HG03457 (cell line): ENCODE data around the gene NELL2.
"Not testable (repeated sequence)": the region's sequence is repeated elsewhere in the genome, so short reads cannot be mapped to it uniquely, and the experiment has no call there.

Source experiments
- ATAC-seq: cut with Tn5 transposase; IDR thresholded peaks from one replicate; pipeline ENCODE4 v1.9.1; 2021; ENCODE audit warnings: moderate number of reproducible peaks; ENCODE audit not compliant: unreplicated experiment

Gene NELL2

DNA sequence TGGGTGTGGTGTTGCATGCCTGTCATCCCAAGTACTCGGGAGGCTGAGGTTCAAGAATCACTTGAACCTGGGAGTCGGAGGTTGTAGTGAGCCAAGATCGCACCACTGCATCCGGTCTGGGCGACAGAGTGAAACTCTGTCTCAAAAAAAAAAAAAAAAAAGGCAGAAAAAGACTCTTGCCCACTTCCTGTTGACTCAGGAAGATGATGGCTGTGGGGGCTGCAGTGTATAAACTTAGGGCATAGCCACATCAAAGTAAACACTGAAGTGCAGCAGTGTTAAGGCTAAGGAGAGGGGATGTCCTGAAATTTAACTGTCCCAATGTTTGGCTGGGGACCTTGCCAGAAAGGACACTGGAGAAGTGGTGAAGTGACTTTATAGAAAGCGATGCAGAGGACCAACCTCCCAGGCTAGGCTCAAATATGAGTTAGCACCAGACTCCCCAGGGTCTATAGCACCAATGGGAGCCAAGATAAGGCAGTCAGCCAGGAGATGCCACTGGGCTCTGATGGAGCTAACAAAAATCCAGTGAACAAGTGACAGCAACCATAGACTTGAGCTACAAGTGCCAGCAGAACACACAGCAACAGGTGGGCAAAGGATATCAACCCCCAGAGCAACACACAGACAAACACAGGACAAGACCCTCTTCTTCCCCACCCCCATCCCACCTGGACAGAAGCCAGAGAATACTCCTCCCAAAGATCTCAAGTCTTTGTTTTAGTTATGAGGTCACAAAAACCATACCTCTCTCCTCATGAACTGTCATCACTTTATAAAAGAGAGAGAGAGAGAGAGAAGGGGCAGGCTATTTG, 28.0 kb downstream of the NELL2 start:
- ATAC-seq, result no peak

DNA sequence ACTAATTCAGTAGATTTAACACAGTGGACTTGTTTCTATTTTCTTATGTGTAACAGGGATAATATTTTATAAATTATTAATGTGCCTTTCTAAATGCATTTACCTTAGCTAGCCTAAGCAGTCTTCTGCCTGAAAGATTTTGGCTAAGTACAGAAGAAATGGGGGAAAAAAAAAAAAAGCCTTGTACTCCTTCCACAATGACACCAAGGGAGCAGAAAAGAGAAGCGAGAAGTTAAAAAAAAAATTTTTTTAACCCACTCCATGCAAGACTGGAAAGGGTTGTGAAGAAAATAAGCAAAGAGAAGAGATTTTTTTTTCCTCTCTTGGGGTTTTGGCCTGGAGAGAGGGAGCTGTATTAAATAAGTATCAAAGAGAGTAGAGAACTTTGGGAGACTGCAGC, 28.7 kb downstream of the NELL2 start:
- ATAC-seq, result no peak

DNA sequence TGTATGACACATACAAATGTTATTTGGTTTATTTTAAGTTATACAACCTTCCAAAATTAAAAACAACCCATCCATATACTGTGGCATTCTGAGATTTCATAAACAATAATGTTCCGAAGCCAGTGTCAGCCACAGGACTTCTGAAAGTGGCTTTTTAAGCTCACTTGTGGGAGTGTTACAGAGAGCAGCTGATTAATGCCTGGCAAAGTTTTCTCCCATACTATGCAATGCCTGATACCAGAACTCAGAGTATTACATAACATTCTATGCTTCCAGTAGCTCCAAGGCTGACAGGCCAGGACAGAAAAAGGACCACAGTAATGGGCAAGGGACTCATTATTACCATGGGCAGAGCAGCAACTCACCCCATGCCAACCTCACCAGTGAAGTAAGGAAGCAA, 29.3 kb downstream of the NELL2 start:
- no peak for ATAC-seq

DNA sequence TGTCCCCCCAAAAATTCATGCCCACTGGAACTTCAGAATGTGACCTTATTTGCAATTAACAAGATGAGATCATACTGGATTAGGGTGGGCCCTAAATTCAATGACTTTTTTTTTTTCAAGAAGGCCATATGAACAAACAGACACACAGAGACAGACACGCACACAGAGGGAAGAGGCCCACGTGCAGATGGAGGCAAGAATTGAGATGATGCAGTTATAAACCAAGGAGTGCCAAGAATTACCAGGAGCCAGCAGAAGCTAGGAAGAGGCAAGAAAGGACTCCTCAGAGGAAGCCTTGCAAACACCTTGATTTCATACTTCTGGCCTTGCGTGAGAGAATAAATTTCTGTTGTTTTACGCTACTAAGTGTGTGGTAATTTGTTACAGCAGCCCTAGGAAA, 33.4 kb downstream of the NELL2 start:
- ATAC-seq, result no peak

DNA sequence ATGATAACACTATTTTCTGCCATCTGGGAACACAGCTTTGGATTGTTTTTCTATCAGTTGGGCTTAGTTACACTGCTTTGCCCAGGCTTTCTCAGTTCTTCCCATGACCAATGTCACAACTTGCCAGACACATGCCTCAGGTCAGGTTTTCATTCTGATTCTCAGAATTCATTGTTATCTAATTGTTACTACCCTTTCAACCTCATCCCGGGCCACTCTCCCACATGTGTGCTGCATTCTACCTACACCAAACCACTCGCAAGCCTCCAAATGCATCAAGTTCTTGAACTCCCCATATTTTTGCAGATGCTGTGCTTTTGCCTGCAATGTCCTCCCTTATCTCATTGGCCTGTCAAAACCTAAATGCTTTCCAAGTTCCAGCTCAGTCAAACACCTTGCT, 36.3 kb downstream of the NELL2 start:
- no peak for ATAC-seq

DNA sequence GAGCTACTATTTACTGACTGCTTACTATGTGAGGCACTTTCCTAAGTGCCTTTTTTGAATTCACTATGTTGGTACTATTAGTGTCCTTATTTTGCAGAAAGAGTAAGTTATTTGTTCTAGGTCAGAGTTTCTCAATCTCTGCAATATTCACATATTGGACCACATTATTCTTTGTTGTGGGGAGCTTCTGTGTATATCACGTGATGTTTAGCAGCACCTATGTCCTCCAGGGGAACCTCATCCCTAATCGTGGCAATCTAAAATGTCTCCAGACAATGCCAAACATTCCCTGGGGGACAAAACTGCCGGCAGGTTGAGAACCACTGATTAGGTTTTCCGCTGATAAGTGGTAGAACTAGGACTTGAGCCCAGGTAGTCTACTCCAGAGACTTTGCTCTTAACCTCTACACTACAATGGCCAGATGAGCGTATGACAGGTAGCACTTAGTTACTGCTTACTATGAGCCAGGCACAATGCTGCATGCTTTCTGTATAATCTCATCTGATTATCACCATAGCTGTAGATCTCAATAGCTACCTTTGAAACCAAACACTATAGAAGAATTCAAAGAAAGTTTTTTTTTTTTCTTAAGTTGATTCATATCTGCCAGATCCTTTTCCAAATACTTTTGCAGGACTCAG, 38.9 kb downstream of the NELL2 start:
- no peak for ATAC-seq

DNA sequence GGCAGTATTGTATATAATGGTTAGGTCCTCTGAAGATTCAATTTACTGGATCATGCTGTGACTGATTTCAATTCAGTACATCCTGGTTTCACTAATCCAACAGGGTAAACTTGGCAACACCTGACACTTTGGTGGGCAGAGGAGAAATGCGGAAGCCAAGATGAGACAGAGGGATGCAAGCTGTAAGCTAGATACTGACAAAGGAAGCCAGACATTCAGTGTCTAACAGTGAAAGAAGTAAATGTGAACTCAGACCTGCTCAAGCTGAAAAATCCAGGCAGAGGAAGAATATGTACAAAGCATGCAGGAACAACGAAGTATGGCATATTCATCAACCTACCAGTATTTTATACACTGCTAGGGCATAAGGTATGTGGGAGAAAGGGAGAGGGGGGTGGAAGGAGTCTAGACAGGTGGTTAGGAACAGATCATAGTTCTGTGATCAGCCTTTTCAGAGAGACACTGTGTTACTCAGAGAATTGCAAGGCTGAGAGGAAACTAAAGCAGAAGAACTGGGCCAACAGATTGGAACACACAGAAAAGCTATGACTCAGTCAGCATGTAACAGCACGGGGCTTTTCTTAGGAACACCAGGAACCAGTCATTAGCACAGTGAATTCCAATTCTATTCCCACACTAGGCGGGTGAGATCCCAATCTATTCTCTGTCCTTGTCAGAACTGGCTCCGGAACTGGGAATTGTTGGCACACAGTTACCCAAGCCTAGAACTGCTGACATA, 40.3 kb downstream of the NELL2 start:
- ATAC-seq, result no peak

DNA sequence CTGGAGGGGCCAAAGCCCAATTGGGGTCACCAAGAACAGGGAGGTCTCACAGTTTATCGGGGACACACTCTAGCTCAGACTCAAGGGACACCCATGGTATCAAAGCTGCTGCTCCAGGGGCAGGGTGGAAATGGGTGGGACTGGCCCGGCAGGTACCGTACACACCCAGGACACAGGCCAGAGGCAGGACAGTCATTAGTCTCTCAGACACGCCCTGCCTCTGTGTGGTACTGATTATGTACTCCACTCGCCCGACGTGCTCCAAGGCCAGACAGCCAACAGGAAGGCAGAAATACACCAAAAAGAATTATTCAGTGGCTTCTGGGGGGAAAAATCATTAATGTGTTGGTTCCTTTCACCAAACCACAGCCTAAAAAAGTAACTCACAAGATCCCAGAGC, 41.1 kb downstream of the NELL2 start:
- ATAC-seq, result not testable (repeated sequence)

DNA sequence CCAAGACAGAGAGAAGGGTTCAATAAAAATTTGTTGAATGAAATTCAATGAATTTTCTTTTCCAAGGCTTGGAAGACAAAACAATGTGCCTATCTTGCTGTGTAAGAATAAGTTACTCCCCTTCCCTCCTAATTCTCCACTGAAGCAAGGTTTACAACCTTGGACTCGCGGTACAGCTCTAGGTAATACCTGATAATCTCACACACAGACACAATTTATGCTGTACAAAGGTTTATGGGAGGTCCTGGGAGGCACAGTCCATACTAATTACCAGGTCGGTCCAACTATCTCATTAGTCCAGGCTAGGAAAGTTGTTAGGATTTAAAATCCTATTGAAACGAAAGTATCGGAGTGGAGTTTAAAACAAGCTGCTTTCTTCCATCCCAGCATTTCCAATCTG, 42.6 kb downstream of the NELL2 start:
- no peak for ATAC-seq

DNA sequence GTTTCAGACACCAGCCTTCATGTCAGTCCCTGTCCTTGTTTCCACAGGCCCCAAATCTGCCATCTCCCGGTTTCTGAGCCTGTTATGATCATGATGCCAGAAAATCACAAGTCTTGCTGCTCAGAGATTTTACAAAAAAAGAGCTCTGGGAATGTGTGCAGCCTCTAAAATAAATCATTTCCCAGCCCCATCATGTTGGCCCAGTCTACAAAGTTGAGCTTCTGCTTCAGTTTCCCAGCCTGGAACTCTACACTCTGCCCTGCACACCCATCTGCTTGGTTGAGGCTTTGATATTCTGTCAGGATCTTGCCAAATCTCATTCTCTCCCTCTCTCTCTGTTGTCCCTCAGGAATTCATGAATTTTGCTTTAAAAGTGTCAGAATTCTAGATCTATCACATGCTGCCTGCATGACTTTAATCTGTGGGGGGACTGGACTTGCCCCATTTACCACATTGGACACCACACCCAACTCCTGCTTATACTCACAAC, 45.5 kb downstream of the NELL2 start:
- ATAC-seq, result no peak

DNA sequence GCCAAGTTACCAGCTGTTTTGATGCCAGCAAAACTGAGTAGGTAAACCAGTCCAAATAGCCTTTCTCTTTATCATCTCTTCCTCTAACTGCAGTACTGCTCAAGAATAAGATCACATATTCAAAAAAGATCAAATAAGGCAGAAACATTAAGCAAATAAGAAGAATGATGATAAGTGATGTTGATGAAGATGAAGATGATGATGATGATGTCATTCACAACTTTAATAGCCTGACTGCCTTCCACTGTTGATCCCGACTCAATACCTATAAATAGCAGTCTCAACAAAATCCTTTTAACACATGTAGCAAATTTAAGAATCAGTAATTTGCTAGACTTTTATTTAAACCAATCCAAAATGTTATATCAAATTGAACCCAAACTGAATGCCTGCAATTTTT, 47.1 kb downstream of the NELL2 start:
- no peak for ATAC-seq

DNA sequence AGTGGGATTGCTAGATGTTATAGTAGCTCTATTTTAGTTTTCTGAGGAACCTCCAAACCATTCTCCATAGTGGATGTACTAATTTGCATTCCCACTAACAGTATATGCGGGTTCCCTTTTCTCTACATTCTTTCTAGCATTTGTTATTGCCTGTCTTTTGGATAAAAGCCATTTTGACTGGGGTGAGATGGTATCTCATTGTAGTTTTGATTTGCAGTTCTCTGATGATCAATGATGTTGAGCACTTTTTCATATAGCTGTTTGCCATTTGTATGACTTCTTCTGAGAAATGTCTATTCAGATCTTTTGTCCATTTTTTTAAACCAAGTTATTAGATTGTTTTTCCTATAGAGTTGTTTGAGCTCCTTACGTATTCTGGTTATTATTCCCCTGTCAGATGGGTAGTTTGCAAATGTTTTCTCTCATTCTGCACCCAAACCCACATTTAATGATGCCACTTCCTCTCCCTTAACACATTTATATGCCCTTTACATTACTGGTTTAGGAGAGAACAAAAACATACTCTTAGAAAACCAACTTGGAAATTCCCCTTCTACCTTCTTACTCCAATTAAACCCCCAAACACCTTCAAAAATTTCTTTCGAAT, 48.2 kb downstream of the NELL2 start:
- no peak for ATAC-seq

DNA sequence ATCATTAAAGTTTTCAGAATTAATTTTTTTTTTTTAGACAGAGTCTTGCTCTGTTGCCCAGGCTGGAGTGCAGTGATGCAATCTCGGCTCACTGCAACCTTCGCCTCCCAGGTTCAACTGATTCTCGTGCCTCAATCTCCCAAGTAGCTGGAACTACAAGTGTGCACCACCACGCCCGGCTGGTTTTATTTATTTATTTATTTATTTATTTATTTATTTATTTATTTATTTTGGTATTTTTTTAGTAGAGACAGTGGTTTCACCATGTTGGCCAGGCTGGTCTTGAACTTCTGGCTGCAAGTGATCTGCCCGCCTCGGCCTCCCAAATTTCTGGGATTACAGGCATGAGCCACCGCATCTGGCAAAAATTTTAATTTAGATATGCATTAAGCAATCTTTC, 54.4 kb downstream of the NELL2 start:
- ATAC-seq, result not testable (repeated sequence)

DNA sequence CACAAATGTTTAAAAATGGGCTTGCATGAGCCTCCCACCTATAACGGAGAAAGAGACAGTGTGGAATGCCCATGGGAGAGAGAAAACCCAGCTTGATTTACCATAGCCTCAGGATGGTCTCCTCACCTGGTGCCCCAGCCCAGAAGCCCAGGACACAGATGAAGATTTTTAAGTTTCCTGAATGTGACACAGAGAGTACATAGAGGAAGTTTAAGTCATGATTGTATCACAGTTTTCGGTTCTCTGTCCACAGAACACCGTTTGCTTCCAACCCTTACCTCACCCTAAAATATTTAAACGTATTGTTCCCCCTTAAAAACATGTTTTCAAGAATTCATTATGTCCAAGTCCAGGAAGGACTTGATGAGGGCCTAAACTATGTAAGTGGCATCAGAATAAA, 56.2 kb downstream of the NELL2 start:
- ATAC-seq, result no peak

DNA sequence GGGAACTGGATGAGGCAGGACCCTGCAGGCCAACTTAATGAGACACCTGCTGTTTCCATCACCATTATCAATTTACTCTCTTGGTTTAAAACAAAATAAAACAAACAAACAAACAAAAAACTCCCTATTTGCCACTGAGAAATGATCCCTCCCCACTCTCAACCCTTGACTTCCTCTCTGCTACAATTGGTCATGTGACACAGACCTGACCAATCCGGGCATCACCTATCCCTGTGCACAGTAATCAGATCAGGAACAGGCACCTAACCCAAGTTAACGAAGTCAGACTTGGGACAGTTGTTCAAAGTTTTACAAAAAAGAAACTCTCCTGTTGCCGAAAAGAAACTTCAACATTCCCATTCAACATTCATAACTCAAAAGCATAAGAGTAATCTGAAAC, 58.4 kb downstream of the NELL2 start:
- ATAC-seq, result no peak

DNA sequence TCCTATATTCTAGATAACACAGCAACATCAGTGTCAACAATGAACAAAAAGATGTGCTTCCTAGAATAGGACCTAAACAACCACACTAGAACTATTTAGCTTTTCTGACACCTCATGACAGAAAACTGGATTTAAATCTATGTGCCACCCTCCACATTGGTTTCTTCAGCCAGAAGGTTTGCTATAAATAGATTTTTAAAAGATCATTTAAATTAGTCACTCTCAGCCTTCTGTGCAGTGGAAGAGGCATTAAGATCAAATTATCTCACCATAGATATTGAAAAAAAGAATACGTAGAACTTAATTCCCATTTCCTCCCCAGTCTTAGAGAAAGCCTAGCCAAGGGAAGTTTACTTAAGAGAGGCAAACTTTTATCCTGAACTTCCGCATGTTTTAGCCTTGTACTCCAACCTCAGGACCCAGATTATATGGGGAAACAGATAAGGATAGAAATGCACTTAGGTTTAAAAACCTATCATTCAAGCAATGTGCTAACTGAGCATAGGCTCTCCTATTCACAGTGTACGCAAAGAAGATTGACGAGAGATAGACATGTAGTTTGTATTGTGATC, 59.6 kb downstream of the NELL2 start:
- no peak for ATAC-seq

DNA sequence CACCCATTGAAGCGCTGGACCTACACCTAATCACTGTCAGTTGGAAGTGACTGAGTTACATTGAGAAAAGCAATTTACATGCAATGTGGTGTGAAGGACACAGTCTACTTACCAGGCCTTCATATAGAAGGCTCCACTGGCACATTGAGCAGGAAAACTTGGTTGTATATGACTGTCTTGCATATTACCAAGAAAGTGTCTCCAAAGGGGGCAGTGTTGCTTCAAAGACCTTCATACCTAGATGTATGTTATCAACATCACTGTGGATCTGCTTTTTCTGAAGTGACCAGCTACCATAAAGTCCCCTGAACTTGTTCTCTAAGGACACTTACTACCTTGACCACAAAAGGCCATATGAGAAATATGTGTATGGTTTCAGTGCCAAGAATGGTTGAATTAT, 64.1 kb downstream of the NELL2 start:
- no peak for ATAC-seq

DNA sequence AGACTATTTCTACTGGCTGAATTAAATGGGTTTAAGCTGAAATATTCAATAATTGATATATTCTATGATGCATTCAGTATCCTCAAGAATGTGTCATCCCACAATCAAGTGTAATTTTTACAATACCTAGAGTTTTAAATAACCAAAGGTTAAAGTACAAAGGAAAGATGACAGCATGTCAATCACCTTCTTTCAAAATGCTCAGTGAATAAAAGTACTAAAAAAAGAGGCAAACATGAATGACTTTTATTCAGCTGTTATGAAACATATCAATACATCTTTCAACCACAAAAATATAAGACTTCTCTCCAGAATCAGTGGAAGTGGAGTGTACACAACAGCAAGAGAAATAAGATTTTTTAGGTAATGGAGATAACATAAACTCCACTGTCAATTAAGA, 72.0 kb downstream of the NELL2 start:
- ATAC-seq, result no peak

DNA sequence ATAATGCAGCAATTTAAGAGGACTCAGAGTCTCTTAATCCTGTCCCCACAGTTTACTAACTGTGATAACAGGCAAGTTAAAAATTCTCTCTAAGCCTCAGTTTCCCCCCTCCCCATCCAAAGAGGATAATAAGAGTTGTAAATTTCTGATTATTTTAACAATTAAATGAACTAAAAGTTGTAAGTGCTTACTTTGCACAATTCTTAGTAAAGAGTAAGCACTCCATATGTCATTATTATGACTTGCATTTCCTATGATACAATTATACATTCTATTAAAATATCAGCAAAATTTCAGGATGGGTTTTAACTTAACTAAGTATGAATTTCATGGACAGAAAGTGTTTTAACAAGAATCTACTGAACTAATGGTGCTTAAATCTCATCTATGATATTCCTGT, 80.1 kb downstream of the NELL2 start:
- ATAC-seq, result no peak

DNA sequence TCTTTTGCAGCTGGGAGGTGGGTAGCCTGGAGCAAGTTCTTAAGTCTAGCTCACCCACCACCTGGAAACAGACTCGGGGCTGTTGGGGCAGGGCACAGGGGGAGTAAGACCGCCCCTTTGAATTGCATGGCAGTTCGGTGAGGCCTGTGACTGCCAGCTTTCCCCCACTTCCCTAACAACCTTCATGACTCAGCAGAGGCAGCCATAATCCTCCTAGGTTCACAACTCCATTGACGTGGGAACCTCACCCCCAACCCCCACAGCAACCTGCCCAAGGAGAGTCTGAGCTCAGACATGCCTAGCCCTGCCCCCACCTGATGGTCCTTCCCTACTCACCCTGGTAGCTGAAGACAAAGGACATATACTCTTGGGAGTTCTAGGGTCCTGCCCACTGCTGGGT, 87.4 kb downstream of the NELL2 start:
- ATAC-seq, result no peak

DNA sequence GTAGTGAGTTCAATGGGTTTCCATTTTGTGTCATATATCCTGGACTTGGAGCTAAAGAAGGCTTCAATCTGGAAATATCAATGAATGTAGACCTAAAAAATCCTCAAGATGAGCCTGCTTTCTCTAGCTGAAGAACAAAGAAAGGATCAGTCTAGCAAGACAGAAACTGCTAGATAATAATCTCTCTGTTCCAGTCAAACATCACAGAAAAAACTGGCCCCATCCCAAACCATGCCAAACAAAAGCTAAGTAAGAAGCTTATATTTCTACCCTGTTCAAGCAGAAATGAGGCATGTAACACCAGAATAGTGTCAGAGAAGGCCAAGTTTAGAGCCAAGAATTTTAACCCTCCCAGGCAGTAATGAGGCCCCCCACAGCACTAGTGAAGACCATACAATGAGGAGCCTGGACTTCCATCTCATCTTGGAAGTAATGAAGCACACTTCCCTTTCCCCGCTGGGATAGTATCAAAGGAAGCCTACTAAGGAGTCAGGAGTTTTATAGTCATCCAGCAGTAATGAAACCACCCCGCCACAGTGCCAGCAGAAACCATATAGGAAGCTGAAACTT, 95.8 kb downstream of the NELL2 start:
- no peak for ATAC-seq
